ENCODE measurements around the gene HIBADH.
A peak's percentile ranks its signal among the peaks of the same experiment; 100 is the strongest.

GRCh38 chr7:27689591-27690164, 27.0 kb upstream of the HIBADH start:
- TF ChIP-seq CTCF (optimal IDR thresholded peaks at IDR 0.05 in 1 of 3, IDR thresholded peaks at IDR 0.05 in 1 of 3, conservative IDR thresholded peaks at IDR 0.05 in 1 of 3; ENCODE audit: extremely low read depth in 1 of 3, insufficient read depth in 2 of 3, low read length in 3 of 3) = peak; percentile 40 to 86 (median 56)
- no peak for TF ChIP-seq EZH2 (IDR thresholded peaks at IDR 0.05; ENCODE audit: low read length)
